OCI-LY3 (cell line): ENCODE results near the gene RNU7-1.

Source experiments
- H2AFZ ChIP-seq: fragments of 200-600, 300-600 bp; shearing (Covaris generic); 2 replicates; pipeline ENCODE4 v1.6.0; 2014; ENCODE audit warnings: antibody characterized with exemption, low read depth, low read length
- H3K27ac ChIP-seq: fragments of 200-600, 300-600 bp; sonication (generic); 2 replicates; pipeline ENCODE4 v1.5.1; 2014; ENCODE audit warnings: mild to moderate bottlenecking, low read length, moderate library complexity, mixed read lengths
- H3K27me3 ChIP-seq: fragments of 200-600, 300-600 bp; sonication (generic); 2 replicates; pipeline ENCODE4 v1.6.1; 2014; ENCODE audit warnings: low read depth, low read length, mixed read lengths
- H3K36me3 ChIP-seq: fragments of 200-600, 300-600 bp; sonication (generic); replicated peaks from 2 replicates; pipeline ENCODE3; 2014; ENCODE audit warnings: low read depth, low read length, mixed read lengths
- H3K4me1 ChIP-seq: fragments of 300-600, 200-600 bp; sonication (generic); 2 replicates; pipeline ENCODE4 v1.6.1; 2014; ENCODE audit warnings: low read length, mixed read lengths
- H3K4me2 ChIP-seq: fragments of 200-600, 300-600 bp; sonication (generic); 2 replicates; pipeline ENCODE4 v1.6.1; 2014; ENCODE audit warnings: low read length, mixed read lengths
- H3K4me3 ChIP-seq: fragments of 300-600, 200-600 bp; sonication (generic); 2 replicates; pipeline ENCODE4 v1.5.1; 2014; ENCODE audit warnings: antibody characterized with exemption, mild to moderate bottlenecking, low read length, moderate library complexity
- H3K79me2 ChIP-seq: fragments of 300-600, 200-600 bp; shearing (Covaris generic); 2 replicates; pipeline ENCODE4 v1.6.1; 2014; ENCODE audit warnings: mild to moderate bottlenecking, low read length, mixed read lengths
- H3K9ac ChIP-seq: fragments of 300-600, 200-600 bp; shearing (Covaris generic); 2 replicates; pipeline ENCODE4 v1.6.0; 2014; ENCODE audit warnings: mild to moderate bottlenecking, low read length, moderate library complexity
- H3K9me3 ChIP-seq: fragments of 200-600, 300-600 bp; shearing (Covaris generic); 2 replicates; pipeline ENCODE4 v1.6.1; 2014; ENCODE audit warnings: low read length, mixed read lengths; ENCODE audit not compliant: insufficient read depth
- H4K20me1 ChIP-seq: fragments of 200-600, 300-600 bp; sonication (generic); 2 replicates; pipeline ENCODE4 v1.6.1; 2016; ENCODE audit warnings: low read length, mixed read lengths; ENCODE audit not compliant: insufficient read depth
- CTCF ChIP-seq: fragments of 200-600, 300-600 bp; sonication (generic); IDR thresholded peaks from 2 replicates; pipeline ENCODE4 v1.5.1; 2014; ENCODE audit warnings: antibody characterized with exemption, low read length, low read depth
- EZH2phosphoT487 ChIP-seq: fragments of 200-600 bp; shearing (Covaris generic); IDR thresholded peaks from 2 replicates; pipeline ENCODE4 v1.6.1; 2018; ENCODE audit warnings: antibody characterized with exemption, mixed run types, low read depth

Gene RNU7-1

GRCh38 chr12:6929466-6930452 is 13.9 kb upstream of the RNU7-1 start:
- Histone ChIP-seq H2AFZ (no peak overlapping the region), H3K79me2 (peaks cover 42% of the 10 kb centered on the region), H3K27me3 (no peaks in the 10 kb centered on the region), H3K9me3 (no peaks in the 10 kb centered on the region), H3K4me2 (peak overlapping the region; percentile 94), H3K4me3 (peak overlapping the region; percentile 100; the same call in 1 of the 2 replicates), H3K36me3 (peaks cover 6% of the 10 kb centered on the region), H3K4me1 (peaks cover 17% of the 10 kb centered on the region), H3K27ac (no peak overlapping the region), H4K20me1 (no peaks in the 10 kb centered on the region), H3K9ac (no peak overlapping the region)
- no peak for TF ChIP-seq CTCF
- TF ChIP-seq EZH2phosphoT487 = no peak

DNA sequence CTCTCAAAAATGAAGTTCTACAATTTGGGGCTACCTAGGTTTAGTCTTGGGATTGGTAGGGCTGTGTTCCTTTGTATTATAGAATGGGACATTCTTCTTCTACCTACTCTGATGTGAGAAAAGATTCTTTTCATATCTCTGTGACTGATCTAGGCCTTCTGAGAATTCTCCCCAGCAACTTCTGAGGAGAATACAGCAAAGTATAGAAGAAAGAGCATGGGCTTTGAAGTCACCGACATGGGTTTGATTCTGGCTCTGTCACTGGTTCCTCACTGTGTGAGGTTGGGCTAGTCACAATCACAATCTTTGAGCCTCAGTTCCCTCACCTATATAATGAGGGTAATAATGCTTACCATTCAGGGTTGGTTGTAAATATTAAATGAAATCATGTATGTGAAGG is 10.8 kb upstream of the RNU7-1 start:
- no peaks in the 10 kb centered on the region for H3K27me3 ChIP-seq
- H2AFZ ChIP-seq = no peak overlapping the region
- no peaks in the 10 kb centered on the region for H4K20me1 ChIP-seq
- no peak overlapping the region for H3K27ac ChIP-seq
- TF ChIP-seq CTCF = no peak
- TF ChIP-seq EZH2phosphoT487 = no peak
- H3K4me3 ChIP-seq = no peak overlapping the region
- peaks cover 18% of the 10 kb centered on the region for H3K4me1 ChIP-seq
- peaks cover 52% of the 10 kb centered on the region for H3K79me2 ChIP-seq
- H3K4me2 ChIP-seq = no peak overlapping the region
- no peak overlapping the region for H3K9ac ChIP-seq
- H3K9me3 ChIP-seq = no peaks in the 10 kb centered on the region
- peaks cover 13% of the 10 kb centered on the region for H3K36me3 ChIP-seq

DNA sequence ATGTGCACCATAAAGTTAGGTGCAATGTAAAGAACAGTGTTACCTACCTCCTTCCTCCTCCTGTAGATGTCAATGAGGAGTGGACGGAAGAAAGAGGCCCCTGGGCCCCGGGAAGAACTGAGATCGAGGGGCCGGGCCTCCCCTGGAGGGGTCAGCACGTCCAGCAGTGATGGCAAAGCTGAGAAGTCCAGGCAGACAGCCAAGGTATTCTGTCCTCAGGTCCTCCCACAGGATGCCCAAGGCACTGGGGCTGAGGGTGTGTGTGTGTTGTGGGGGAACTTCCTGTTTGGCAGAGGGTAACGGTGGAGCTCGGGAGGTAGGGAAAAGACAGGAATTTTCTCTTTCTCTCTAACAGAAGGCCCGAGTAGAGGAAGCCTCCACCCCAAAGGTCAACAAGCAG is 9.5 kb upstream of the RNU7-1 start:
- H3K9ac ChIP-seq = no peak overlapping the region
- H2AFZ ChIP-seq = no peak overlapping the region
- no peak overlapping the region for H3K4me3 ChIP-seq
- no peaks in the 10 kb centered on the region for H3K27me3 ChIP-seq
- peaks cover 16% of the 10 kb centered on the region for H3K4me1 ChIP-seq
- no peak for TF ChIP-seq CTCF
- no peak for TF ChIP-seq EZH2phosphoT487
- no peak overlapping the region for H3K4me2 ChIP-seq
- no peaks in the 10 kb centered on the region for H4K20me1 ChIP-seq
- peaks cover 13% of the 10 kb centered on the region for H3K36me3 ChIP-seq
- no peaks in the 10 kb centered on the region for H3K9me3 ChIP-seq
- H3K27ac ChIP-seq = no peak overlapping the region
- peaks cover 44% of the 10 kb centered on the region for H3K79me2 ChIP-seq

- peak overlapping the region; percentile 92; the same call in 1 of the 2 replicates for H3K4me3 ChIP-seq
- H2AFZ ChIP-seq = no peak overlapping the region
- H3K79me2 ChIP-seq = peaks cover 32% of the 10 kb centered on the region
- no peaks in the 10 kb centered on the region for H3K9me3 ChIP-seq
- H4K20me1 ChIP-seq = no peaks in the 10 kb centered on the region
- H3K4me2 ChIP-seq = no peak overlapping the region
- no peak overlapping the region for H3K27ac ChIP-seq
- no peaks in the 10 kb centered on the region for H3K27me3 ChIP-seq
- H3K4me1 ChIP-seq = peaks cover 14% of the 10 kb centered on the region
- peaks cover 13% of the 10 kb centered on the region for H3K36me3 ChIP-seq
- TF ChIP-seq CTCF (no peak), EZH2phosphoT487 (no peak)
- no peak overlapping the region for H3K9ac ChIP-seq
These were observed 8.0 kb upstream of the RNU7-1 start for GRCh38 chr12:6935371-6936193.
